ENCODE measurements around the gene SLC22A1. TPM values are rescaled to one million over a fixed set of nuclear protein-coding genes. Genes with fewer than 3 reads are reported as not detected.

Gene SLC22A1
- total and polyA plus RNA-seq, 4 donors, result 0.79 to 1,107 (median 439) TPM

DNA sequence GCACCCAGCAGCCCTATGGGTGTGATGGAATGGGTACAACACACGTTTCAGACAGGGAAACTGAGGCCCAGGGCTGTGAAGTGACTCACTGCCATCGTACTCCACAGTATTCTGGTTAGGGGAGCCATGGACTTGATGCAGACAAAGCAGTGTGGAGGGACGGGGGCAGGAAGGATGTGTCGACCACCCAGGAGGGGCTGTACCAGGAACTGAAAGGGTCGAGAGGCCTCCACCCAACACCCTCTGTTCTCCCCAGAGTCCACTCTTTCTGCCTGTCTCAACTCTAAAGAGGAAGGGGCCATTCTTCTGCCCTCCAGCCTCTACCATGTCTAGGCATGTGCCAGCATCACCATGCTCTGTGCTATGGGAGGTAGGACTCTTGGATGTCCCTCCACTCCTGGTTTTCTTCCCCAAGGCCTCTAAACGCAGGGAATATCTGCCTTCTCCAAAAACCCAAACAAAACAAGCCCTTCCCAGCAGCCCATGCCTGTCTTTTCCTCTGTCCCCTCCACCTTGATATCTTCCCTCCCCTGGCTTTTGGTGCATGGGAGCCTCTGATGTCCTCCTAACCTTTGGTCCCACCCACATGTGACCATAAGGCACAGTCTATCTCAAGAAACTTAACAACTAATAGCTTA, 7.4 kb downstream of the SLC22A1 start:
- Histone ChIP-seq H3K4me1 (ENCODE audit: control insufficient read depth in 4 of 4, insufficient read depth in 4 of 4, low read length in 3 of 4) (peaks cover 14 to 66% (median 41%) of the 10 kb centered on the region in 4 donors), H3K4me3 (ENCODE audit: low read depth in 1 of 3, low read length in 3 of 3) (no peak overlapping the region), H3K36me3 (ENCODE audit: control insufficient read depth in 4 of 4, insufficient read depth in 3 of 4, low read depth in 1 of 4, low read length in 3 of 4) (peaks cover 0 to 21% (median 2%) of the 10 kb centered on the region in 4 donors), H3K27ac (ENCODE audit: low read depth in 1 of 2, low read length in 2 of 2) (peak overlapping the region; percentile 55 to 63), H3K9me3 (ENCODE audit: control insufficient read depth in 4 of 4, low read length in 3 of 4) (no peaks in the 10 kb centered on the region), H3K27me3 (ENCODE audit: control insufficient read depth in 4 of 4, insufficient read depth in 4 of 4, low read length in 3 of 4) (no peaks in the 10 kb centered on the region), H3K9ac (ENCODE audit: low read depth in 1 of 2, low read length in 2 of 2) (no peak overlapping the region)
- WGBS, result 81% methylated on average over 6 of the region's 6 CpGs
- peak in 1 of 2 donors; percentile 21 for TF ChIP-seq HNF4A (conservative IDR thresholded peaks at IDR 0.05)
- TF ChIP-seq, protein P1, sequence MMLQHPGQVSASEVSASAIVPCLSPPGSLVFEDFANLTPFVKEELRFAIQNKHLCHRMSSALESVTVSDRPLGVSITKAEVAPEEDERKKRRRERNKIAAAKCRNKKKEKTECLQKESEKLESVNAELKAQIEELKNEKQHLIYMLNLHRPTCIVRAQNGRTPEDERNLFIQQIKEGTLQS (IDR thresholded peaks at IDR 0.05), result no peak
- DNase-seq (ENCODE audit: low spot score), result peak; percentile 29

DNA sequence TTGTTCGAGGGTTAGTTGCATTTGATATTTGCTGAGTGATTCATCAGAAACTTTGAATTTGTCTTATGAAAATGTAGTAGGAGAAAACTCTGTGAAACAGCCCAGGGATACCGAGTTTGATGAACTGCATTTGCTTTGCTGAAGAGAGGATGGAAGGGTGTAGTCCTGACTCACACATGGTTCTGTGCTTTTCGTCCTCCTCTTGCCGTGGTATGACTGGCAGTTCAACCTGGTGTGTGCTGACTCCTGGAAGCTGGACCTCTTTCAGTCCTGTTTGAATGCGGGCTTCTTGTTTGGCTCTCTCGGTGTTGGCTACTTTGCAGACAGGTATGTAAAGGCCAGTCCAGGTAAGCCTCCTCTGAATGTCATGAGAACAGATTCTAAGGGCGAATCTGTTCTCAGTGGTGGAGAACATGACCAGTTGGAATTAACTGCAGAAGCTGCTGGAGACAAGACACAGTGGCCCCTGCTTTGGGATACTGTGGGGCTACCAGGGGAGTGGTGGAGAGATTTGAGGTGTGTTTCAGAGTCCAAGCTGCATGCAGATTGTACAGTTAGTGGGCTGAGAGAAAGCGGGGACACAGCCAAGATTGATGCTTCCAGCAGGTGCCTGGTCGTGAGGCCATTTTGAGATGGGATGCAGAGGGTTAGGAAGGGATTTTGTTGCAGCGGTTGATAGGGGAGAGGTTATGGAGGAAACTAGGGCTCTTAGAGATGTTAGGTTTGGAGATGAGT, 8.4 kb downstream of the SLC22A1 start:
- Histone ChIP-seq H3K4me3 (ENCODE audit: low read depth in 1 of 3, low read length in 3 of 3) (no peak overlapping the region), H3K27me3 (ENCODE audit: control insufficient read depth in 4 of 4, insufficient read depth in 4 of 4, low read length in 3 of 4) (no peaks in the 10 kb centered on the region), H3K9me3 (ENCODE audit: control insufficient read depth in 4 of 4, low read length in 3 of 4) (no peaks in the 10 kb centered on the region), H3K9ac (ENCODE audit: low read depth in 1 of 2, low read length in 2 of 2) (no peak overlapping the region), H3K27ac (ENCODE audit: low read depth in 1 of 2, low read length in 2 of 2) (peak overlapping the region; percentile 55 to 63), H3K4me1 (ENCODE audit: control insufficient read depth in 4 of 4, insufficient read depth in 4 of 4, low read length in 3 of 4) (peaks cover 19 to 74% (median 50%) of the 10 kb centered on the region in 4 donors), H3K36me3 (ENCODE audit: control insufficient read depth in 4 of 4, insufficient read depth in 3 of 4, low read depth in 1 of 4, low read length in 3 of 4) (peaks cover 0 to 21% (median 2%) of the 10 kb centered on the region in 4 donors)
- DNase-seq (ENCODE audit: low spot score), result peak; percentile 23
- 94% methylated on average over 10 of the region's 10 CpGs for WGBS
- TF ChIP-seq RAD21 (IDR thresholded peaks at IDR 0.05) (no peak), EGR1 (IDR thresholded peaks at IDR 0.05; ENCODE audit: low read depth in 2 of 2) (no peak)

DNA sequence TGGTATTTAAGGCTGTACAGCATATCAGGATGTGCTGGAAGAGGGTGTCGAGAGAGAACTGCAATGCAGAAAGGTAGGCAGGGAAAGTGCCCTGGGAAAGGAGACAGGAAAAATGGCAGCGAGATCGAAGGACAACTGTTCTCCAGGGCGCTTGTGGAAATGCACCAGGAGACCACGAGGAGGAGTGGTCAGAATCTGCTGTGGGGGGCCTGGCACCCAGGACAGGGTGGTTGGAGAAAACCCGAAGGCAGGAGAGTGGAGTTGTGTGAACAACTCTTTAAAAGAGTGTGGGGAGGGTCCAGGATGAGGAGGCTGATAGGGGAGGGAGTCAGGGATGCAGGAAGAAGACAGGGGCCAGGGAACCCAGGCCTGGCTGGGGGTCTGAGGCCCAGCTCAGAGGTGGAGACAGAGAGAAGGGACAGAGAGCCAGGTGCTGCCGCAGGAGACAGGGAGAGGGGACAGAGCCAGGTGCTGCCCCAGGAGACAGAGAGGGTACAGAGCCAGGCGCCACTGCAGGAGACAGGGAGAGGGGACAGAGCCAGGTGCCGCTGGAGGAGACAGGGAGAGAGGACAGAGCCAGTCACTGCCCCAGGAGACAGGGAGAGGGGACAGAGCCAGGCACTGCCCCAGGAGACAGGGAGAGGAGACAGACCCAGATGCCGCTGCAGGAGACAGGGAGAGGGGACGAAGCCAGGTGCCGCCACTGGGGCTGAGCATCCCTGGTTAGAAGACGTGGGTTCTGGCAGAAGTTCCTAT, 9.3 kb downstream of the SLC22A1 start:
- H3K4me3 ChIP-seq (ENCODE audit: low read depth in 1 of 3, low read length in 3 of 3), result no peak overlapping the region
- 85% methylated on average over 13 of the region's 13 CpGs for WGBS
- no peak overlapping the region for H3K9ac ChIP-seq (ENCODE audit: low read depth in 1 of 2, low read length in 2 of 2)
- no peak for TF ChIP-seq RXRA (IDR thresholded peaks at IDR 0.05)
- no peak for TF ChIP-seq EGR1 (IDR thresholded peaks at IDR 0.05; ENCODE audit: low read depth in 2 of 2)
- H3K27ac ChIP-seq (ENCODE audit: low read depth in 1 of 2, low read length in 2 of 2), result peak overlapping the region; percentile 13 to 48
- no peaks in the 10 kb centered on the region for H3K27me3 ChIP-seq (ENCODE audit: control insufficient read depth in 4 of 4, insufficient read depth in 4 of 4, low read length in 3 of 4)
- H3K4me1 ChIP-seq (ENCODE audit: control insufficient read depth in 4 of 4, insufficient read depth in 4 of 4, low read length in 3 of 4), result peaks cover 22 to 82% (median 54%) of the 10 kb centered on the region in 4 donors
- peak; percentile 22 for DNase-seq (ENCODE audit: low spot score)
- no peaks in the 10 kb centered on the region for H3K9me3 ChIP-seq (ENCODE audit: control insufficient read depth in 4 of 4, low read length in 3 of 4)
- peaks cover 0 to 21% (median 2%) of the 10 kb centered on the region in 4 donors for H3K36me3 ChIP-seq (ENCODE audit: control insufficient read depth in 4 of 4, insufficient read depth in 3 of 4, low read depth in 1 of 4, low read length in 3 of 4)

DNA sequence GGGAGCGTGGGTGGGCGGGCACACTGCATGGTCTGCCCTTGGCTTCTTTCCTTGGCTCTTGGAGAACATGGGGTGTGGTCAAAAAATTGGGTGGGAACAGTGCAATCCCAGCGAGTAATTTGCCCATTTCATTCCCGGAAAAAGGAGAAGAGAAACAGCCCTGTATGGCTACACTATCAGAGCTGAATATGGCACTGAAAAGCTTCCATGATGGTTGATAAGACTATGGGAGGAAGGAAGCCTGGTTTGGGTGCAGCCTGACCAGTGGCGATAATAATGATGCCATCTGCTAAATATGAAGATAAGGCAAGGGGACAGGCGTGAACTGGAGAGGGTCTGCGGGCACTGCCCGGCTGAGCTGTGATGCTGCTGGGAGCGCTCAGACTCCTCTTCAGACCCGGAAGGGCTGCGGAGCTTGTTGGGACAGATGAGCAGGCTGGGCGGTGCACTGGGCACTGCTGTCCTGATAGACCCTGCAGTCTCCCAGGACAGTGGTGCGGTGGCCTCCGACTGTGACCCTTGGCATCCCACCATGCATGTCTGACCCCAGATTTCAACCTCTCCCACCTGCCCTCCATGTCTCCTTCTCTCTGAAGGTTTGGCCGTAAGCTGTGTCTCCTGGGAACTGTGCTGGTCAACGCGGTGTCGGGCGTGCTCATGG, 10.2 kb downstream of the SLC22A1 start:
- H3K36me3 ChIP-seq (ENCODE audit: control insufficient read depth in 4 of 4, insufficient read depth in 3 of 4, low read depth in 1 of 4, low read length in 3 of 4), result peaks cover 0 to 21% (median 2%) of the 10 kb centered on the region in 4 donors
- H3K9me3 ChIP-seq (ENCODE audit: control insufficient read depth in 4 of 4, low read length in 3 of 4), result no peaks in the 10 kb centered on the region
- peak; percentile 25 for DNase-seq (ENCODE audit: low spot score)
- H3K9ac ChIP-seq (ENCODE audit: low read depth in 1 of 2, low read length in 2 of 2), result no peak overlapping the region
- peaks cover 26 to 89% (median 57%) of the 10 kb centered on the region in 4 donors for H3K4me1 ChIP-seq (ENCODE audit: control insufficient read depth in 4 of 4, insufficient read depth in 4 of 4, low read length in 3 of 4)
- 93% methylated on average over 19 of the region's 19 CpGs for WGBS
- peak overlapping the region in 1 of 2 donors; percentile 68 for H3K27ac ChIP-seq (ENCODE audit: low read depth in 1 of 2, low read length in 2 of 2)
- H3K4me3 ChIP-seq (ENCODE audit: low read depth in 1 of 3, low read length in 3 of 3), result no peak overlapping the region
- no peak for TF ChIP-seq FOXA1 (IDR thresholded peaks at IDR 0.05)
- TF ChIP-seq, protein P2, sequence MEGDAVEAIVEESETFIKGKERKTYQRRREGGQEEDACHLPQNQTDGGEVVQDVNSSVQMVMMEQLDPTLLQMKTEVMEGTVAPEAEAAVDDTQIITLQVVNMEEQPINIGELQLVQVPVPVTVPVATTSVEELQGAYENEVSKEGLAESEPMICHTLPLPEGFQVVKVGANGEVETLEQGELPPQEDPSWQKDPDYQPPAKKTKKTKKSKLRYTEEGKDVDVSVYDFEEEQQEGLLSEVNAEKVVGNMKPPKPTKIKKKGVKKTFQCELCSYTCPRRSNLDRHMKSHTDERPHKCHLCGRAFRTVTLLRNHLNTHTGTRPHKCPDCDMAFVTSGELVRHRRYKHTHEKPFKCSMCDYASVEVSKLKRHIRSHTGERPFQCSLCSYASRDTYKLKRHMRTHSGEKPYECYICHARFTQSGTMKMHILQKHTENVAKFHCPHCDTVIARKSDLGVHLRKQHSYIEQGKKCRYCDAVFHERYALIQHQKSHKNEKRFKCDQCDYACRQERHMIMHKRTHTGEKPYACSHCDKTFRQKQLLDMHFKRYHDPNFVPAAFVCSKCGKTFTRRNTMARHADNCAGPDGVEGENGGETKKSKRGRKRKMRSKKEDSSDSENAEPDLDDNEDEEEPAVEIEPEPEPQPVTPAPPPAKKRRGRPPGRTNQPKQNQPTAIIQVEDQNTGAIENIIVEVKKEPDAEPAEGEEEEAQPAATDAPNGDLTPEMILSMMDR (IDR thresholded peaks at IDR 0.05; ENCODE audit: low read depth, low read length, missing input control), result no peak
- H3K27me3 ChIP-seq (ENCODE audit: control insufficient read depth in 4 of 4, insufficient read depth in 4 of 4, low read length in 3 of 4), result no peaks in the 10 kb centered on the region
